Measurements from ENCODE around the gene KHDC4.

- TF ChIP-seq GATA2 (IDR thresholded peaks at IDR 0.05; ENCODE audit: low read depth, low read length) (no peak), GATA3 (IDR thresholded peaks at IDR 0.05; ENCODE audit: low read depth, low read length) (no peak)
These were observed 44.0 kb downstream of the KHDC4 start for GRCh38 chr1:155890251-155890650.
